Hematopoietic multipotent progenitor cell treated with erythropoietin and hydrocortisone succinate and interleukin-3 and kit ligand, for 17 days (in vitro differentiated cells): Measurements from ENCODE around the gene TNFRSF25.

Experiments used
- DNase-seq: peaks from one replicate; pipeline ENCODE4 v3.0.0-alpha.2; 2015; ENCODE audit warnings: low spot score

Gene TNFRSF25

DNA sequence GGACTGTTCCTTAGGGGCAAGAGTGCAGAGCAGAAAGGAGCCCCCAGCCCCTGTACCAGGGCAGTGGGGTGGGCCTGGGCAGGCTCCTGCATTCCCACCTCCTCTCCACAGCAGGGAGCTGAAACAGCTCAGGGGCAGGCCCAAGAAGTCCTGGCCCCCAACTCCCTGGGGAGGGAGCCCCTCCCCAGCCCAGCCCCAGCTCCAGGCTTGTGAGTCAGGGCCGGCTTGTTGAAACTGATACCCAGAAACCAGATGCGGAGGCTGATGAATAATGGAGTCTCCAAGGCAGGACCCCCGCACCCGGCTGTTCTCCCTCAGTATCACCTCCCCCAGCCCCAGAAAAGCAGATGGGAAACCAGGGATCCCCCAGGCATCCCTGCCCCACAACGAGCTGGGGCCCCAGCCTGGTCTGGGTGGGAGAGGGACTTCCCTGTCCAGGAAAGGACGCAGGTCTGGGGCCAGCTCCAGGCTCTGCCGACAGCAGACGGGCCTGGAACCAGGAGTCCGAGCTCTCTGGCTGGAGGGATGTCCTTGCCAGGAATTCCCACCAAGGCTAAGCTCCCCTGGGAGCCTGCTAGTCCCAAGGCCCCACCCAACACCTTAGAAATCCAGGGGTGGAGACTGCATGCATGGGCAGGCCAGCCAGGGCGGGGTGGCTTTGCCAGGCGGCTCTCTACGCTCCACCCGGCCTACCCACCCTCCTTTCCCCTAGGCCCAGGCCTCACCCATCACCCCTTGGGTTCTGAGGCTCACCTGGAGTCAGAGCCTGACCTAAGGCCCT, 22.8 kb upstream of the TNFRSF25 start:
- DNase-seq = no peak

DNA sequence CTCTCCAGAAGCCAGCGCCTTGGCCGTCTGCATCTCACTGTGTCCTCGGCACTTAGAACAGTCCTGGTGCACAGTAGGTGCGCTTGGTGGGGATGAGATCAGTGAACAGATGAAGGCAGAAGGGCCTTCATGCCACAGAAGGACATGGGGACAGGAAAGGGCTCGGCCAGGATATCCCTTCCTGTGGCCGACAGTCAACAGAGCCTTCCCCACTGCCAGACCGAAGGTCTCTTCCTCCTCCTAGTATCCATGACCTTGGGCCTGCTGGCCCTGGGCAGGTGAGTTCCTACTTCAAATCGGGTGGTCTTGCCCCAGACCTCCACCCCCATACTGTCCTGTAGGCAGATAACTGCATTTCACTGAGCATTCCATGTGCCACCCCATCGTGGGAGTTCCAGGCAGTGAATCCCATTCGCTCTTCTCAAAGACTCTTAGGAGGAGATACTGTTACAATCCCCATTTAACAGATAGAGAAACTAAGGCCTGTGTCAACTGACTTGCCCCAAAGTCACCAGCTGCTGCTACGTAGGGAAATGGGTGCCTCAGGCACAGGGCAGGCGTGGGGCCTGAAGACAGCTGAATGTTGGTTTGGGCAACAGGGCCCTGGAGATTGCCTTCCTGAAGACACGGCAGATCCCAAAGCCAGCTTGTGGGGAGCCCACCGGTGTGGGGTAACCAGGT, 22.0 kb upstream of the TNFRSF25 start:
- DNase-seq = no peak

DNA sequence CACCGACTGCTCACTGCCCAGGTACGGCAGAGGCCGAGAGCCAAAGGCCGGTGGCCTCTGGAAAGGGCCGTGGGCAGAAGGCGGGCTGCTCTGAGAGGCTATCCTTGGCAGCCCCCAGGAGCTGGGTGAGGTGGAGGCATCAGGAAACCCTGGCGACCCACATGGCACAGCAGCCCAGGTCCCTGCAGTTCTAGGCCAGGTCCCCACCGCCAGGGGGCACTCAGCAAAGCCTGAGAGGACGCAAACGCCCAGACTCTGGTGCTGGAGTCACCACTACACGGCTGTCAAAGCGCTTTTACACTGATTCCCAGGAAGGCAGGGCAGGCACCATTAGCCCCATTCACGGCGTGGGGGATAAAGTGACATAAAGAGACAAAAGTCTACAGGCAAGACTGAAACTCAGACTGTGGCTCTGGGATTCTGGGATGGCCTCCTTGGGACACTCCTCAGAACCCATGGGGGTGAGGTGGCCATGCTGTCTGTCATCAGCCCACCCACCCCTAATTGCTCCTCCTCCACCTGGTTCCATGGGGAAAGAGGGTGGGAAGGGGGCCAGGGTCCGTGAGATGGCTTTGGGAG, 20.5 kb upstream of the TNFRSF25 start:
- peak; percentile 80 for DNase-seq

DNA sequence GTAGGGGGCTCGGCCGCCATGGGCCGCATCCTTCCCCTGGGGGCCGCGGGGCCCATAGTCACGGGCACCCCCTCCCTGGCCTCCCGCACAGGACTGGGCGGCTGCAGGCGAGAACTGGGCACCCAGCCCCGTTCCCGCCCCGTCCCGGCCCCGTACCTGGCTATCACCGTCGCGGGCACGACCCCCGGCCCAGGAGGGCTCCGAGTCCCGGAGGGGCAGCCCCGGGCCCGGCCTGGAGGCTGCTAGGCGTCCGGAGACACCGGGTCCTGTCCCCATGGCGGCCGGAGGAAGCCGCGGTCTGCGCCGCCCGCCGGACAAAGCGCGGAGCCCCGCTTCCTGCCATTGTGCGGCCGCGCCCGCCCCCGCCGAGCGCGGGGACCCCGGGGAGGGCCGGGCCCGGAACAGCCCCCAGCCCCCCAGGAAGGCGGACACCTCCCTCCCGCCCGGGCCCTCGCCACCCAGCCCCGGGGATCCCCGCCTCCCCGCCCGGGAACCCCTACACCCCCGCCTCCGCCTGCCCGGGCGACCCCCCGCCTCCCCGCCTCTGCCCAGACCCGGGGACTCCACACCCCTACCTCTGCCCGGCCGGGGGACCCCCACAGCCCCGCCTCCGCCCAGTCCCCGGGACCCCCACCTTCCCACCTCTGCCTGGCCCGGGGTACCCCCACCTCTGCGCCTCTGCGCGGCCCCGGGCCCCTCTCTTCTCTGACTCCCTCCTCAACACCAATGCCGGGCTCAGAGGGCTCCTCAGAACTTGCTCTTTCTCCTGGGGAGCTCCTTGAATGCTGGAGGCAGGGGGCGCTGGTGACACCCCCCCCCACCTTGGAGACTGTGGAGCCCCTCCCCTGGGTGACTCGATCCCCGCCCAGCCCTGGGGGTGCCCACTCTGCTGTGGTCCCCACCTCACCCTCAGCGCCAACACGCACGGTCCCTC, 19.5 kb upstream of the TNFRSF25 start:
- no peak for DNase-seq

DNA sequence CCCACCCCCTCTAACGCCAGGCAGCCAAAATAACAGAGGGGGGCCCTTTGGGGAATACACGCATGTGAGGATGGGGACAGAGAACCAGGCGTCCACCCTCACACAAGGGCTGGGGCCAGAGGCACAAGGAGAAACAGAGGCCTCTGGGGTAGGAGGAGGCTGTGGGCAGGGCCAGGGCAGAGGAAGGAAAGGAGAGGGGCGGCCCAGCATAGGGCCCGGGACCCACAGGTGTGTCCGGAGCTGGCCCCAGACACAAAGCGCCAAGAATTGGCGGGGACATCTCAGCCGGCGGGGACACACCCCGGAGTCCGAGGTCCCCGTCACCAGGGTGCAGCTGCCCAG, 18.8 kb upstream of the TNFRSF25 start:
- no peak for DNase-seq

DNA sequence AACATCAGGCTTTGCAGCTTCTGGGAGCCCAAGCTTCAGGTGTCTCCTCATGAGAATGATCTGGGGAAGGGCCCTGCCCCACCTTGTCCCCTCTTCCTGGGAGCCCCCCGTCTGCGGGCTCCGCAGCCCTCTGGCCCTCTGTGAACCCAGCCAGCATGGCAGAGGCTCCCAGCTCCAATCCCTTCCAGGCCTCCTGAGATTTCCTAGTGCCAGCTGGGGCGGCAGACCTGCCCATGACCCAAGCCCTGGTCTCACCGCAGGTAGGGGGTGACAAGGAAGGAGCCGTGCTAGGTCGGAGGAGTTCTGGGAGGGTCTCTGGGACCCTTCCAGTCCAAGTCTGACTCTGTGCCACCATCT, 17.8 kb upstream of the TNFRSF25 start:
- DNase-seq = no peak

DNA sequence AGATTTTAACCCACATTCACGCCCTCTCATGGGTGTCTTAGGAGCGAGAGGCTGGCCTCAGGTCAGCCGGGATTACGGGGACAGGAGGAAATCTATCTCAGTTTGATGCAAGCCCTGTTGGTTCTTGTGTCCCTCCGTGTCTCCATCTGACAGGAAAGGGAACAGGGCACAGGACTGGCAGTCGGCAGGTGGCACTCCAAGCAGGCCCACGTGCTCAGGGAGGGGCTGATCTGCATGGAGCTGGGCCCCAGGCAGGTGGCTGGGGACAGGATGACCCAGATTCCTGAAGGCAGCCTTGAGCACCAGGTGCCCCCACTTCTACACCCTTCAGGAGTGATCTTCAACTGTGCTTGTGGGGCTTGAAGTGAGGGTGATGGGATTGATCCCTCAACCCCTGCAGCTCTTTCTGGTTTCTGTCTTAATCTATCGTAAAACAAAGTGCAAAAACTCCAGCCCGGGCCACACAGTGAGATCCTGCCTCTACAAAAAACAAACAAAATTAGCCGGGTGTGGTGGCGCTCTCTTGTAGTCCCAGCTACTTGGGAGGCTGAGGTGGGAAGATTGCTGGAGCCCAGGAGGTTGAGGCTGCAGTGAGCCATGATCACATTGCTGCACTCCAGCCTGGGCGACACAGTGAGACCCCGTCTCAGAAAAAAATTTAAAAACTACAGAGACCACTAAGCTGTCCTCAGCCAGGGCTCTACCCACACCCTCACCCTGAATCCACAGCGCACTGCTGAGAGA, 17.2 kb upstream of the TNFRSF25 start:
- no peak for DNase-seq

DNA sequence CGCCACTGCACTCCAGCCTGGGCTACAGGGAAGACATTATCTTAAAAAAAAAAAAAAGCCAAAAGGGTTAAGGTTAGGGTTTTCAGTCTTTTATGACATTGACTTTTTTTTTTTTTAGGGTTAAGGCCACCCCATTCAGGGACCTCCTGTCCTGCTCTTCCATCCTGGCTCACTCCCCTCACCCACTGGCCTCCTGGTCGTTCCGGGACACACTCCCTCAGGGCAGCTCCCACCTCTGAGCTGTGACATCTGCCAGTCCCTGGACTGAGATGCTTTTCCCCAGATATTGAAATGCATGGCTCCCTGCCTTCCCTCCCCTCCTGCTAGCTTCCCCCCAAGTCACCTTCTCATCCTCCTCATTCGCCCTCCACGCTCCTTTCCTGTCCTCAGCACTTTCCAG, 15.8 kb upstream of the TNFRSF25 start:
- DNase-seq = no peak

DNA sequence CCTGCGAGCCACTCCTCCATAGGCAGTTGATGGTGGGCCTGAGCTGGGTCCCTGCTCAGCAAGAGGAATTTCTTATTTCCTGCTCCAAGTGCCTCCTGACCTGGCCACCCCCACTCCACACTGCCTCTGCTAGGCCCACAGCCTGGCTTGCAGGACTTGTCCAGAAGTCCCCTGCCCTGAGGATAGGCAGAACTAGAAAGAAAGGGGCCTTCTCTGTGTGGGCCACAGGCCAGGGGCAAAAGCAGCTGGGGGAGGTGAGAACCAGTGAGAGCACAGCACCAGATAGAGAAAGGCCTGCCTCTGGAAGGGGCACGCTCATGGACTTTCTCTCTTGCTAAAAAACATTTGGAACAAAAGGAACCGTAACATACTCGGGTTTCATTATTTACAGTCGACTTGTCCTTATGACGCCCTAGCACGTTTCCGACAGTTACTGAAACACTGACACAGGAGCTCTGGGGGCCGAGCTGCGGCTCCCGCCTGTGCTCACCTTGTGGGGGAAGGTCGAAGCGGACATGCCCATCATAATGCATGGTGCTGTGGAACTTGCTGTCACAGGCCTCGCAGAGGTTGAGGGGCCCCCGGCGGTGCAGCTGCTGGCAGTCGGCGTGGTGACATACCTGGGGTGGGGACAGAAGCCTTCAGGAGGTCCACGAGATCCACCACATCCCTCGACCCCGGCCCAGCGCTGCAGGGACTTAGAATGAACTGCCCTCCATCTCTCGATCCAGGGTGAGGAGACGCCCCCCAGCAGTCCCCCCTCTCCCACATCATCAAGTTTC, 11.3 kb upstream of the TNFRSF25 start:
- no peak for DNase-seq

DNA sequence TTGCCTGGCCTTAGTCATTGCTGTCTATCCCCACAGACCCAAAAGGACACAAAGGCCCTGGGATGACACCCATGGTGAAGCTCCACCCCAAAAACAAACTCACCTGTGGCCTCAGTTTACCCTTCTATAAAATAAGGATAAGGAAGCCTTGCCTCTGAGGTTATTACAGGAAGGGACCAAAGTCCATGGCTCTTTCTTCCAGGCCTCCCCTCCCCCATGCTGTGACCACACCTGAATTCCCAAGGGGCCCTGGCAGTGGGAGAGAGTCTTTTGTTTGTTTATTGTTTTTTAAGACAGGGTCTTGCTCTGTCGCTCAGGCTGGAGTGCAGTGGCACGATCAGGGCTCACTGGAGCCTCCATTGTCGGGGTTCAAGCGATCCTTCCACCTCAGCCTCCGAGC, 10.5 kb upstream of the TNFRSF25 start:
- no peak for DNase-seq

DNA sequence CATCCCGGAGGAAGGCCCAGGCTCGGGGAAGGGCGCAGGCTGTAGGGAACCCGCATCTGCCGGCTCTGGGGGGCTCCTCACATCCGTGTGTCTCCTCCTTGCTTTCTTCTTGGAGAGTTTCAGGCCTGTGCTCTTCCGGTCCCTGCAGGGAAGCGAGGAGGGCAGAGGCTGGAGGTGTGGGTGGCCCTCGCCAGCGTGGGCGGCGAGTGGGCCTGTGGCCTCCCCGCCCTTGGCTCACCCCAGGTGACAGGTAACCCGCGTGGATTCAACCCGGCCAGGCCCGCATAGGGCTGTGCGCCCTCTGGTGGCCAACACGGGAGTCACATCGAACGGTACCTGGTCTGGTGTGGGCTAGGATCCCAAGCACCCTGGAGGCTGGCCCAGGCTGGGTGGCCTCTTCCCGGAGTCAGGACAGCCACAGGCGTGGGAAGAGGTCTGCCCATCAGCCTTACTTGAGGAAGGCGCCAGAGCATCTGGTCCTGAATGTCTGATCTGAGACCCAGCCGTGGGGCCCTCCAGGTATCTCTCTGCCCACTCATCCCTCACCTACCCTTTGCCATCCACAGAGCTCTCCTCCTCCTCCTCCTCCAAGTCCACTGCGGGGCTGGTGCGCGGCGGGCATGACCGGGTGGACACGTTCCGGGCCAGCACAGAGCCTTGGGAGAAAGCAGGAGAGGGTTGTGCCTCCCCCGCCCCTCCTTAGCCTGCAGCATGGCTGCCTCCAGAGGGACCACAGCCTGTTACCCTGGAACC, 9.6 kb upstream of the TNFRSF25 start:
- peak; percentile 75 for DNase-seq

DNA sequence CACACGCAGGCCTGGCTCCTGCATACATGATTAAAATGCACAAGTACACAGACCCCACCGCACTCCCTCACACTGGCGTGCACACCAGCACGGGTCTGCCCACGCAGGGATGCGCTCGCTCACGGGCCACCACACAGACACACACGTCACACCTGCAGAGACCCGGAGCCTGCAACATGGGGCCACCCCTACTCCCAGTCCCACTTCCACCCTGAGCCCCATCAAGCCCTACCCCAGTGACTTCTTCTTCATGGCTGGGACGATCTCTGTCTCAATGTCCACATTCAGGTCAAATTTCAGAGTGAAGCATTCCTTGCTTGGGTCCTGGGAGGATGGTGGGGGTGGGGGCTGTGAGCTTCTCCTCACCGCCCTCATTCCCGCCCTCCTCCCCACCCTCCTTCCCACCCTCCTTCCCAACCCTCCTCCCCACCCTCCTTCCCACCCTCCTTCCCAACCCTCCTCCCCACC, 8.9 kb upstream of the TNFRSF25 start:
- DNase-seq = no peak

DNA sequence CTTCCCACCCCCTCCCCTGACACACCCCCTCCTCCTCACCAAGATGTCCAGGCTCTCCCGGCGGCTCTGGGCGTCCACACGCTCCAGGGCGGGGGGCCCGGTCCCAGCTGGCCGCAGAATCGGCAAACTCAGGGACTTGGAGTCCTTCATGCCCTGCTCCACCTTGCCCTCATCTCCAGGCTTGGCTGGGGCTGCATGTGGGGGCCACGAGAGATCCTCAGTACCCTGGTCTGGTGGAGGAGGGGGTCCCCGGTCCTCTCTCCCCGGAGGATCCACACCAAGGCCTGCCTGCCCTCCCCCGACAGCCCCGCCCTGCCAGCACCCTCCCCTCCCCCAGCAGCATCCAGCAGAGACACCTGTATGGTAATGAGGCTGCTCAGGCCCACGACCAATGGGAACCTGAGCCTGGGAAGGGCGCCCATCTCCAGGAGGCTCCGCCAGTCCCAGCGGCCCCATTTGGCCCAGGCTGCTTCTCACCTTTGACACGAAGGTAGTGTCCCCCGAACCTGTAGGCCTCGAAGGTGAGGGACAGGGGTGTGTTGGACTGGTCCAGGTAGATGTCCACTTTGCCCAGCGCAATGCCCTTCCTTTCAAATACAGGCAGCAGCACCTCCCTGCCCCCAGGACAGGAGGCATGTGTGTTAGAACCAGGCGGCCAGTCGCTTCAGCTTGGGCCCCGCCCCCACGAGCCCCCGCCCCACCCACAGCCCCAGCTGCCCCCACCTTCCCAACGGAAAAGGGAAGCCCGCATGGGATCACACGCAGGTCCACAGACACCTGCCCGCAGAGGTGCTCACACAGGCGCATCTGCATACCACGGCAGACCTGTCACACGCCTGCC, 8.2 kb upstream of the TNFRSF25 start:
- DNase-seq = no peak

DNA sequence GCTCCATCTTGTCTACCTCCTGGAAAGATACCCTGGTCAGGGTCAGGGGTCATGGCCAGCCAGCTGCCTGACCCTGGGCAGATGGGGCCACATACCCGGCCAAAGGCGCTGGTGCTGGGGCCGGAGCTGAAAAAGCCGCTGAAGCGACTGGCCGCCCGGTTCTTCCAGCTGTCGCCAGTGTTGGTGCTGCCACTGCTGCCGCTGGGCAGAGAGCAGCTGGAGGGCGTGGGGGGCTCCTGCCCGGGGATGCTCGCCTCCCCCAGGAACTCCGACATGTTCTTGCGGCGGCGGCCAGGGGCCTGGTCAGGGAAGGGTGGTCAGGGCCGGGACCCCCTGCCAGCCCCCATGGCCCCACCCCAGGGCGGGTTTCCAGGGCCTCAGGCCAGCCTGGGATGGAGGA, 7.2 kb upstream of the TNFRSF25 start:
- DNase-seq = no peak

DNA sequence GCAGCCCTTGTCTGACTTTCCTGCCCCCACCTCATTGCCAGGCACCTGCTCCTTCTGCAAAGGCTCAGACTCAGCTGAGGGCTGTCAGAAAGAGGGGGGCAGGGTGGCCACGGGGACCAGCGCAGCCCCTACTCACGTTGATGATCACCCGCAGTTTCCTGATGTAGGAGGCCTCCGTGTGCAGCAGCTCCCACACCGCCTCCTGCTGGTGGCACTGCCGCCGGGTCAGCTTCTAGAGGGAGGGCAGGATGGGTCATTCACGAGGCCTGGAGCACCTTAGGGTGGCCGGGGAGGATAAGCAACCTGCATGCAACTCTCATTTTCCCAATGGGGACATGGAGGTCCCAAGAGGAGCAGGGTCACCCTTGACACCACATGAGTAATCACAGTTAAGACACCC, 6.4 kb upstream of the TNFRSF25 start:
- no peak for DNase-seq

DNA sequence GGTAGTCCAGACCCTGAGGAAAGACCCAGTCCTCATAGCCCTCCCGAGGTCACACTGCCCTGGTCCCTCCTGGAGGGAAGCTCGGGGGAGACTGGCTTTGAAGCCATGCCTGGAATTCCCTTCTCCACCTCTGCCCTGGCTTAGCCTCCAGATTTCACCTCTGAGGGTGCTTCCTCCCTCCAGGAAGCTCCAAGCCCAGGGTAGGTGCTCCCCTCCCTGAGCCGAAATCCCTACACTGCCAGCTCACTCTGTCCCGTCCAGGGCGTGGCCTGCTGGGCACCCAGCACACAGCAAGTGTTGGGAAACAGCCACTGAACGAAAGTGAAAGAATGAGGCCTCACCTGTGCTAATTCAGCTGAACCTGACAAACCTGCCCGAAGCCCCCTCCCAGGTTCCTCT, 6.0 kb upstream of the TNFRSF25 start:
- DNase-seq = no peak

DNA sequence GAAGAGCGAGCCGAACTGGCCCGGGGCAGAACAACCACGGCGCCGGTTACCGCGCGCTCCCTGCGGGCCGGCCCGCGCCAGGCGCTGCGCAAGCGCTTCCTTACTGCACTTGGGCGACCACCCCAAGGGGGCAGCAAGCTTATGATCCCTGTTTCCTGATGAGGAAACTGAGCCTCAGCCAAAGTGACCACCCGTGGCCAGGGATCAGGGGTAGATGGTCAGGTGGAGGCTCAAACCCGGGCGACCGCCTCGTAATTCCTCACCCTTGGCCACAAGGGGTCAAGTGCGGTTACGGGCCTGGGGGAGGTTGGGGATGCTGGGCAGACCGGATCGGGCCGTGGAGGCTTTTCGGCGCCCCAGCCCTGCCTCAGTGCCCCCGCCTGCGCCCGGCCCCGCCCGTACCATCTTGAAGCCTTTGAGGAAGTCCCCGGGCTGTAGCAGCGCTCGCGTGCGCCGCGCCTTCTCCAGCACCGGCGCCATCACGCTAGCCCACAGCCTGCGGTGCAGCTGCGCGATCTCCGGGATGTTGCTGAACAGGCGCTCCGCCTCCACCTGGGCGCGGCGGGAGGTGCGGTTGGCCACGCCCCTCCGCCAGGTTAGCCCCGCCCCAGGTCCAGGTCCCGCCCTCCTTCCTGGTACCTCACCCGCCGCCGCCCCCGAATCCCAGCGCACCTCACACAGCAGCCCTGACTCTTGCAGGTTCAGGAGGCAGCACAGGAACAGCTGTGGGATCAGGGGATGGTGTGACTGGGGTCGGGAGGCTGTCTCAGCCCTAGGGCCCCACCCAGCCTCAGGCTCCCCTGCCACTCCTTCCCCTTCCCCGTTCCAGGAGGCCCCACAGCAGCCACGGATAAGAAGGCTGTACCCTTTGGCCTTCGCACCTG, 5.4 kb upstream of the TNFRSF25 start:
- no peak for DNase-seq
